Measurements from ENCODE around the gene CLEC1B. TPM values are rescaled to one million over a fixed set of nuclear protein-coding genes. Genes with fewer than 3 reads are reported as not detected.
"Not testable (repeated sequence)": the region's sequence is repeated elsewhere in the genome, so short reads cannot be mapped to it uniquely, and the experiment has no call there.

The CLEC1B gene
- total RNA-seq, 2 donors from 2014 or later, result not detected

DNA sequence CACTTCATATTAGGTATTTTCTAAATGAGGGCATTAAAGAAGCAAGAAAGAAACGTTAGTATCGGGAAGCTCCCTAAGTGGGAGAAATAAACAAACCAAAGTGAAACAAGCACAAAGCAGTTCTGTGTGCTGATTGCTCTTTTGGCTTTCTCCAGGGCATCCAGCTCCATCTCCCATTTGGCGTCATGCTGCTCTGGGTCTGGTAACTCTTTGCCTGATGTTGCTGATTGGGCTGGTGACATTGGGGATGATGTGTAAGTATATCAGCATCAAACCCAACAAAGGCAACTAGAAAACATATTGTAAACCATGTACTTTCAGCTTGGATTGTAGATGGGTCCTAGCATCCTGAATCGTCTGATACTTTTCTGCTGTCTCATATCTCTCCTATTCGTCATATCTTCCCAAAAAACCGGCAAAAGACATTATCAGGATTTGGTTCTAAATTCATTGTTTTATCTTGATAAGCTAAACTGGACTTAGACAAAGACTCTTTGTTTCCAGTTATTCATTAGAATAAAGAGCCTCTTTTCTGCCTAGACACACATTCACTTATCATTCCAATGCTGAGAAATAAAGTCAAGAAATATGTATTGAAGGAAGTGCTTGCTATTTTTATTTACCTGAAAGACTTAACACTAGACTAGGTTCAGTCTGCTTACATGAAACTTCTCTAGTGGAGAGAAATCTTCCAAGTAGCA lies 13.9 kb upstream of the CLEC1B start:
- Mint-ChIP-seq H3K9me3 (no peaks in the 10 kb centered on the region), H3K4me3 (no peak overlapping the region), H3K4me1 (no peaks in the 10 kb centered on the region), H3K27me3 (peaks cover 21% of the 10 kb centered on the region), H3K27ac (no peak overlapping the region), H3K36me3 (ENCODE audit: low read depth) (no peaks in the 10 kb centered on the region)
- ATAC-seq (replicated peaks), result no peak

DNA sequence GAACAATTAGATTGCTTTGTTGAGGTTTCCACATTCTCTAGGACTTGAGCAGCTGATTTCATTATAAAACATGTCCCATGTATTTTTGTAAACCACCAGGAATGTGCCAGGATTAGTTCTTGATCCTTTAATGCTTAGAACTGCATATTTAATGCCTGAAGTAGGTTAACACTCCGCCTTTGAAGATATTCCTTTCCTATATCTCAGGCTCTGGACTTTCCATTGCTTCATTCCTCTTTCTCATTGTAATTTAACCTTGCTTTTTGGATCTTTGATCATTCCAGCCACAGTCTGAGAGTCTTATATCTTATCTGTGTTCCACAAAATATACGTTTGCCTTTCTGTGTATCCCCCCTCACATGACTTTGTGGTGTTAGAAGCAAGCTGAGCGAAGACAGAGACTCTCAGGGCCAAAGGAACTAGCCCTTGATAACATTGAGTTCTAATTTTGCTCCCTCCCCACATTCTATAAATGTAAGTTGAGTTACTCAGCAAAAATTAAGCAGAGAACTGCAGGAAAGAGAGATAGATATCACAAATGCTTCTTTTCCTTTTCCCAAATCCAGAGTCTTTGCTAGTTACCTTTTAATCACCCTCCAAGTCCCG lies 2.4 kb upstream of the CLEC1B start:
- Mint-ChIP-seq H3K36me3 (ENCODE audit: low read depth) (no peaks in the 10 kb centered on the region), H3K27me3 (peaks cover 11% of the 10 kb centered on the region), H3K4me3 (no peak overlapping the region), H3K4me1 (no peaks in the 10 kb centered on the region), H3K27ac (no peak overlapping the region), H3K9me3 (no peaks in the 10 kb centered on the region)
- no peak for ATAC-seq (replicated peaks)

DNA sequence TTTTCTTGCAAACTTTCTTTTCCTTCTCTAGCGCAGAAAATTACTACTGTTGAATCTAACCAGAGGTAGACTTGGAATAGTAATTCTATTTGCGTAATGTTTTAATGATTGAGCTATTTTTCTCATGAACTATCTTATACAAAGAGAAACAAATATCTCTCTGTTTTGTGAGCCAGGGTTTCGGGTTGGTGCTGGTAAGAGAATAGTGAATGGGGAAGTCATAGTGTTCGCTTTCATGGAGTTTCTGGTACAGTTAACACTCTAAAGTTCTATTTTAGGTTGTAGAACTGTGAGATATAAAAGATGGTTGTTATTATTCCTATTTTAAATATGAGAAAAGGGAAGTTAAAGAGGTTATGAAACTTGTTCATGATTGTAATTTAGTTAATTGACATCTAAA lies 6.6 kb downstream of the CLEC1B start:
- Mint-ChIP-seq H3K9me3 (no peaks in the 10 kb centered on the region), H3K27me3 (peaks cover 28% of the 10 kb centered on the region), H3K4me1 (no peaks in the 10 kb centered on the region), H3K27ac (no peak overlapping the region), H3K36me3 (ENCODE audit: low read depth) (no peaks in the 10 kb centered on the region), H3K4me3 (no peak overlapping the region)
- no peak for ATAC-seq (replicated peaks)

DNA sequence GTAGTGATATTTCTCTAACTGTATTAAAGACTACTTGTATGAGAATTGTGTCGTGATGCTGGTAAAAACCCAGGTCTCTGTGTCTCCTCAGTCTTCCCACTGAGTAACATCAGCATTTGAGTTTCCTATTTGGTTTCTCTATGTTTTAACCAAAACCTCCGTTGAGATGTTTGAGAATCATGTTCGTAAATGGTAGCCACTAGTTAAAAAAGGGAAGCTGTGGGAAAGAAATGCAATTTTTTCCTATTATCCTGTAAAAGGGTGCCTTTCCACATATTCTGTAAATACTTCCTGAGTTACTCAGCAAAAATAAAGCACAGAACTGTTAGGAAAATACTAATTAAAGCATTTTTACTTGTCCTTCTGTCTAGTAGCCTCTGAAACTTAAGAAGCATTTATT lies 7.0 kb downstream of the CLEC1B start:
- no peaks in the 10 kb centered on the region for H3K9me3 Mint-ChIP-seq
- no peaks in the 10 kb centered on the region for H3K36me3 Mint-ChIP-seq (ENCODE audit: low read depth)
- ATAC-seq (replicated peaks), result no peak
- peaks cover 28% of the 10 kb centered on the region for H3K27me3 Mint-ChIP-seq
- H3K4me3 Mint-ChIP-seq, result no peak overlapping the region
- no peaks in the 10 kb centered on the region for H3K4me1 Mint-ChIP-seq
- no peak overlapping the region for H3K27ac Mint-ChIP-seq

GRCh38 chr12:9980126-9980525 lies 18.8 kb downstream of the CLEC1B start:
- peaks cover 9% of the 10 kb centered on the region for H3K27me3 Mint-ChIP-seq
- H3K27ac Mint-ChIP-seq, result no peak overlapping the region
- no peak for ATAC-seq (replicated peaks)
- no peak overlapping the region for H3K4me3 Mint-ChIP-seq
- no peaks in the 10 kb centered on the region for H3K4me1 Mint-ChIP-seq
- peaks cover 7% of the 10 kb centered on the region for H3K9me3 Mint-ChIP-seq
- no peaks in the 10 kb centered on the region for H3K36me3 Mint-ChIP-seq (ENCODE audit: low read depth)

DNA sequence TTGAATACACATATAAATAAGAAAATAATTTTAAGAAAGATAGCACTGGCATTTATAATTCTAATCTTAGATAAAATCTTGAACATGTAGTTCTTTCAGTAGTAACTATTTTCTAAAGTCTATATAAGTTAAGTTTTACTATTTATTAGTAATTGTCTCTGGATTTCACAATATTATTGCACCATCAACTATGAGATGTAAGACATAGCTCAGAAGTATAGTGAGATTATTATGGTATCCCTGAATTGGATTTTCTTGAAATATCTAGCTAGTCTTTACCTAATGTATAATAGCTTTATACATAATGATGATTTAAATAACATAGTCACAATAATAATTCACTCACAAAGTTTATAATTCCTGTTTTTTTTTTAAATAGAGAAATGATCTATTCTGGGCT lies 21.0 kb downstream of the CLEC1B start:
- Mint-ChIP-seq H3K4me3 (no peak overlapping the region), H3K27ac (no peak overlapping the region), H3K36me3 (ENCODE audit: low read depth) (no peaks in the 10 kb centered on the region), H3K9me3 (peaks cover 9% of the 10 kb centered on the region), H3K4me1 (no peaks in the 10 kb centered on the region), H3K27me3 (peaks cover 12% of the 10 kb centered on the region)
- ATAC-seq (replicated peaks), result no peak

DNA sequence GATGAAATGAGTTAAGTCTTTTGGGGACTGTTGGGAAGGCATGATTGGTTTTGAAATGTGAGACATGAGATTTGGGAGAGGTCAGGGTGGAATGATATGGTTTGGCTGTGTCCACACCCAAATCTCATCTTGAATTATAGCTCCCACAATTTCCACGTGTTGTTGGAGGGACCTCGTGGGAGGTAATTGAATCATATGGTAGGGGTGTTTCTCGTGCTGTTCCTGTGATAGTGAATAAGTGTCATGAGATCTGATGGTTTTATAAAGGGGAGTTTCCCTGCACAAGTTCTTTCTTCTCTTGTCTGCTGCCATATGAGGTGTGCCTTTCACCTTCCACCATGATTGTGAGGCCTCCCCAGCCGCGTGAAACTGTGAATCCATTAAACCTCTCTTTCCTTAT lies 22.3 kb downstream of the CLEC1B start:
- not testable (repeated sequence) for ATAC-seq (replicated peaks); H3K36me3 Mint-ChIP-seq (ENCODE audit: low read depth)

DNA sequence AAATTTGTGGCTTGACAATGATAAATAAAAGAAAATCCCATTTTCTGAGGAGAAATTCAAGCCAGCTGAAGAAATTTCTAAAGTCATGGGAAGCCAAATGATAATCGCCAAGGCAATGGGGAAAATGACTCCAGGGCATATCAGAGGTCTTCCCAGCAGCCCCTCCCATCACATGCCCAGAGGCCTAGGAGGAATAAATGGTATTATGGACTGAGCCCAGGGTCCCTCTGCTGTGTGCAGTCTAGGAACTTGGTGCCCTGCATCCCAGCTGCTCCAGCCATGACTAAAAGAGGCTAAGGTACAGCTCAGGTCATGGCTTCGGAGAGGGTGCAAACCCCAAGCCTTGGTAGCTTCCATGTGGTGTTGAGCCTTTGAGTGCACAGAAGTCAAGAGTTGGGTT lies 23.3 kb downstream of the CLEC1B start:
- Mint-ChIP-seq H3K27ac (no peak overlapping the region), H3K4me3 (no peak overlapping the region), H3K36me3 (ENCODE audit: low read depth) (no peaks in the 10 kb centered on the region), H3K27me3 (peaks cover 12% of the 10 kb centered on the region), H3K4me1 (no peaks in the 10 kb centered on the region), H3K9me3 (peaks cover 9% of the 10 kb centered on the region)
- ATAC-seq (replicated peaks), result no peak

More for the DNA sequence above, 22.3 kb downstream of the CLEC1B start:
- H3K4me1 Mint-ChIP-seq, H3K9me3 Mint-ChIP-seq, H3K4me3 Mint-ChIP-seq, H3K27ac Mint-ChIP-seq: not testable (repeated sequence)
- H3K27me3 Mint-ChIP-seq, result peaks cover 12% of the 10 kb centered on the region

- not testable (repeated sequence) for H3K4me1 Mint-ChIP-seq; H3K36me3 Mint-ChIP-seq (ENCODE audit: low read depth); H3K4me3 Mint-ChIP-seq; H3K27ac Mint-ChIP-seq; H3K9me3 Mint-ChIP-seq; ATAC-seq (replicated peaks)
- H3K27me3 Mint-ChIP-seq, result peaks cover 11% of the 10 kb centered on the region
These were observed 24.2 kb downstream of the CLEC1B start for GRCh38 chr12:9974731-9975130.

DNA sequence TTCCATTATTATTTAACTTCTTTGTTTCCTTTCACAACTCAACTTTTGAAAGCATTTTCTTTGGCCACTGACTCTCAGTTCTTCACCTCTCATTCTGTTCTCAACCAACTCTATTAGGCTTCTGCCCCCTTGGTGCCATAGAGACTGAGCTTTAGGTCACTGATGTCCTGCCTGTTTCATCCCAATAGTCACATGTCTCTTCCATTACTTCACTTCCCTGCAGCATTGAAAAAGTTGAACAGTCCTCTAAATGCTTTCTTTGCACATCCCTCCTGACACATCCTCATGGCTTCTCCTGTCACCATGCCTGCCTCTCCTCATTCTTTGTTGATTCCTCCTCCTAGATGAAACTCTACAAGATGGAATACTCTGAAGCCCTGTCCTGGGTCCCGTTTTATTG lies 25.0 kb downstream of the CLEC1B start:
- H3K27me3 Mint-ChIP-seq, result peaks cover 6% of the 10 kb centered on the region
- no peak for ATAC-seq (replicated peaks)
- no peaks in the 10 kb centered on the region for H3K36me3 Mint-ChIP-seq (ENCODE audit: low read depth)
- H3K4me3 Mint-ChIP-seq, result no peak overlapping the region
- H3K4me1 Mint-ChIP-seq, result no peaks in the 10 kb centered on the region
- H3K27ac Mint-ChIP-seq, result no peak overlapping the region
- H3K9me3 Mint-ChIP-seq, result peaks cover 9% of the 10 kb centered on the region

DNA sequence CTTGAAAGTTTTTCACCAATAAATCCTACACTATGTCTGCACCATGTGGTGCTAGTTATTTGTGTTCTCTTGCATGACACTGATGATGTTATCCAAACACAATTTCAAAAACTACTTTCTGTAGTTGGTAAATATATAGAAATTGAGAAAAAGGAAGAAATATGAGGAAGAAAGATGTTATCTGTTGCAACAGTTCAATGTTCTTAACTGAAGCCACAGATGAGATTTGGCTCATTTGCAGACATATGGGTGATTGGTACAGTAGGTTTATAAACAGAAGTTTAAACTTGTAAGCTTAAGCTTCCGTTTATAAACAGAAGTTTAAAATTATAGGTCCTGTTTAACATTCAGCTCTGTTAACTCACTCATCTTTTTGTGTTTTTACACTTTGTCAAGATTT lies 27.7 kb downstream of the CLEC1B start, which contains the start of gene CLEC12A:
Gene CLEC12A (plus strand): TSS at position 229 of the 400 bp plus-strand sequence. CDS start 188 bp downstream, outside the sequence.
- H3K27ac Mint-ChIP-seq, result no peak within 1 kb of the TSS
- H3K36me3 Mint-ChIP-seq (ENCODE audit: low read depth), result no peaks in the 10 kb centered on the region
- H3K9me3 Mint-ChIP-seq, result peaks cover 5% of the 10 kb centered on the region
- H3K27me3 Mint-ChIP-seq, result peaks cover 10% of the 10 kb centered on the region
- no peak for ATAC-seq (replicated peaks)
- H3K4me3 Mint-ChIP-seq, result no peak within 1 kb of the TSS
- H3K4me1 Mint-ChIP-seq, result no peaks in the 10 kb centered on the region

- ATAC-seq (replicated peaks), result no peak
- Mint-ChIP-seq H3K4me1 (no peaks in the 10 kb centered on the region), H3K4me3 (no peak overlapping the region), H3K27ac (no peak overlapping the region), H3K36me3 (ENCODE audit: low read depth) (no peaks in the 10 kb centered on the region), H3K27me3 (peaks cover 7% of the 10 kb centered on the region), H3K9me3 (no peaks in the 10 kb centered on the region)
These were observed 29.2 kb downstream of the CLEC1B start for GRCh38 chr12:9969673-9970072.

DNA sequence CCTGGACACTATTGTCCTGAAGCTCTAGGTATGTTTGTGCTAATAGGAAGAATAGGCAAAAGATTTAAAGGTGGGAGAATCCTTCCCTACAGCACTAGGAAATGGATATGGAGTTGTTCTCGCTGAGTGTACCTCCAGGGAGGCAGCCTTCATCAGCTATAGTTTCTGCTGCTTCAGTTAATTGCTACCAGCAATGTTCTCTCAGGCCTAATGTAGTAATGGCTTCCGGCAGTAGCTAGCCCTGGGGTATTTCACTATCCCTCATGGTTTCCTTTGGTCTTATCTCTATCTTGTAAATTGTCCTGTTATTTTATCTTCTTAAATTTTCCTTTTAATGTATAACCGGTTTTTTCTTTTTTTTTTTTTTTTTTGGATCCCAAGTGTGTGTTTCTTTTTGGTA lies 37.0 kb downstream of the CLEC1B start:
- ATAC-seq (replicated peaks), result no peak
- Mint-ChIP-seq H3K4me3 (no peak overlapping the region), H3K9me3 (no peaks in the 10 kb centered on the region), H3K4me1 (peaks cover 14% of the 10 kb centered on the region), H3K36me3 (ENCODE audit: low read depth) (no peaks in the 10 kb centered on the region), H3K27ac (no peak overlapping the region), H3K27me3 (no peaks in the 10 kb centered on the region)

DNA sequence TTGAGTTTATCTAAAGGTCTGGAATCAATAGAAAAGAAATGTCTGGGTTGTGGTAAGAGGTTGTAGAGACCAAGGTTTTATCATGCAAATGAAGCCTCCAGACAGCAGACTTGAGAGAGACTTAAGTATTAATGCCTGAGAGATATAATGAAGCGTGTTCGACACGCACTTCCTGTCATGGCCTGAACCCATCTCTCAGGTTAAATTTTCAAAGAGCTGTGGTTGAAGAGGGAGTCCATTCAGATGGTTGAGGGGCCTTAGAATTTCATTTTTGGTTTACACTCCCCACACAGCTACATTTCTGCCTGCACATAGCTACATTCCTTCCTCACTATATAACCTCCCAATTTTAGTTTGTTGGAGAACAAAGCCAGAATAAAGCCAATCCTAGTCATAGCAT lies 37.8 kb downstream of the CLEC1B start:
- Mint-ChIP-seq H3K27me3 (no peaks in the 10 kb centered on the region), H3K27ac (no peak overlapping the region), H3K4me3 (no peak overlapping the region), H3K4me1 (peaks cover 14% of the 10 kb centered on the region), H3K36me3 (ENCODE audit: low read depth) (no peaks in the 10 kb centered on the region), H3K9me3 (no peaks in the 10 kb centered on the region)
- no peak for ATAC-seq (replicated peaks)

DNA sequence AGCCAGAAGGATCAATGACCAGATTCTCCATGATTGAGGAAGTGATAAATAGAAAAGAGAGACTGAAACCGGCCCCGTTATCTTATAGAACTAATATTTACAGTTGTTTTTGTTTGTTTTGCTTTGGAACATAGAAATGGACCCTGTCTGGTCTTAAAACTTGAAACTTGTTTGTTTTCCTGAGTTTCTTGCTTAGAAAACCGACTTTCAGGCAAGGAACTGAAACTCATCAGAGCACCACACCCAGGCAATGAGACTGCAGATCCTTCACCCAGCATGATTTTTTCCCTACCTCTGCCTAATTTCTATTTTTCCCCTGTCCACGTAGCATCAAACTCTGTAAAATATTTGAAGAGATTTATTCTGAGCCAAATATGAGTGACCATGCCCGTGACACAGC lies 38.3 kb downstream of the CLEC1B start:
- no peak for ATAC-seq (replicated peaks)
- Mint-ChIP-seq H3K4me1 (peaks cover 14% of the 10 kb centered on the region), H3K9me3 (no peaks in the 10 kb centered on the region), H3K27ac (no peak overlapping the region), H3K36me3 (ENCODE audit: low read depth) (no peaks in the 10 kb centered on the region), H3K27me3 (no peaks in the 10 kb centered on the region), H3K4me3 (no peak overlapping the region)

All from activated T-helper 17 cell treated with anti-CD3 and anti-CD28 coated beads, Interleukin-2, amount 50 U/mL, for 72 hours (primary cell).